Measurements from ENCODE around the gene EIF3J.

DNA sequence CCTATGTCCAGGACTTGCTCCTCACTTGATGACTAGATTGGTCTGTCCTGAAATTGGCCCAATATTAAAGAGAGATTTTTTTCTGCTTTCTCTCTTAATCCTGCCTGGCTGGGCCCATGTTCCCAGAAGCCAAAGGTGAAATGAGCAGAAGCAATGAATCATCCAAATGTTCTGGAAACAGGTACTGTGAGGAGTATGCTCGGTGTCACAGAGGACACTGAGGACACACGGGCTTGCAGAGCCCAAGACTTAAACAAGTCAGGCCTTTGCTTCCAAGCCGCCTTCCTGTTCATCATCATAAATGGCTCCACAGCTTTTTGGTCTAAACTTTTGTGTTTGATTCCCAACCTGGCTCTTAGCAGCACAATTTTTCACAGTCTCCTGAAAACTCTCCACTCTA lies 31.4 kb downstream of the EIF3J start:
- TF ChIP-seq, protein P1, sequence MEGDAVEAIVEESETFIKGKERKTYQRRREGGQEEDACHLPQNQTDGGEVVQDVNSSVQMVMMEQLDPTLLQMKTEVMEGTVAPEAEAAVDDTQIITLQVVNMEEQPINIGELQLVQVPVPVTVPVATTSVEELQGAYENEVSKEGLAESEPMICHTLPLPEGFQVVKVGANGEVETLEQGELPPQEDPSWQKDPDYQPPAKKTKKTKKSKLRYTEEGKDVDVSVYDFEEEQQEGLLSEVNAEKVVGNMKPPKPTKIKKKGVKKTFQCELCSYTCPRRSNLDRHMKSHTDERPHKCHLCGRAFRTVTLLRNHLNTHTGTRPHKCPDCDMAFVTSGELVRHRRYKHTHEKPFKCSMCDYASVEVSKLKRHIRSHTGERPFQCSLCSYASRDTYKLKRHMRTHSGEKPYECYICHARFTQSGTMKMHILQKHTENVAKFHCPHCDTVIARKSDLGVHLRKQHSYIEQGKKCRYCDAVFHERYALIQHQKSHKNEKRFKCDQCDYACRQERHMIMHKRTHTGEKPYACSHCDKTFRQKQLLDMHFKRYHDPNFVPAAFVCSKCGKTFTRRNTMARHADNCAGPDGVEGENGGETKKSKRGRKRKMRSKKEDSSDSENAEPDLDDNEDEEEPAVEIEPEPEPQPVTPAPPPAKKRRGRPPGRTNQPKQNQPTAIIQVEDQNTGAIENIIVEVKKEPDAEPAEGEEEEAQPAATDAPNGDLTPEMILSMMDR (IDR thresholded peaks at IDR 0.05 in 2 of 3, conservative IDR thresholded peaks at IDR 0.05 in 1 of 3; ENCODE audit: control insufficient read depth in 2 of 3, extremely low read depth in 1 of 3, insufficient read depth in 1 of 3, low read depth in 3 of 3, low read length in 3 of 3): no peak
- TF ChIP-seq PAX8 (IDR thresholded peaks at IDR 0.05): no peak
- no peak for TF ChIP-seq POLR2AphosphoS5 (IDR thresholded peaks at IDR 0.05; ENCODE audit: low read length)
- no peak for TF ChIP-seq NRF1 (conservative IDR thresholded peaks at IDR 0.05; ENCODE audit: low read depth, low read length)
- TF ChIP-seq, protein P2, sequence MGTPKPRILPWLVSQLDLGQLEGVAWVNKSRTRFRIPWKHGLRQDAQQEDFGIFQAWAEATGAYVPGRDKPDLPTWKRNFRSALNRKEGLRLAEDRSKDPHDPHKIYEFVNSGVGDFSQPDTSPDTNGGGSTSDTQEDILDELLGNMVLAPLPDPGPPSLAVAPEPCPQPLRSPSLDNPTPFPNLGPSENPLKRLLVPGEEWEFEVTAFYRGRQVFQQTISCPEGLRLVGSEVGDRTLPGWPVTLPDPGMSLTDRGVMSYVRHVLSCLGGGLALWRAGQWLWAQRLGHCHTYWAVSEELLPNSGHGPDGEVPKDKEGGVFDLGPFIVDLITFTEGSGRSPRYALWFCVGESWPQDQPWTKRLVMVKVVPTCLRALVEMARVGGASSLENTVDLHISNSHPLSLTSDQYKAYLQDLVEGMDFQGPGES (IDR thresholded peaks at IDR 0.05): no peak
- TF ChIP-seq, protein P3, sequence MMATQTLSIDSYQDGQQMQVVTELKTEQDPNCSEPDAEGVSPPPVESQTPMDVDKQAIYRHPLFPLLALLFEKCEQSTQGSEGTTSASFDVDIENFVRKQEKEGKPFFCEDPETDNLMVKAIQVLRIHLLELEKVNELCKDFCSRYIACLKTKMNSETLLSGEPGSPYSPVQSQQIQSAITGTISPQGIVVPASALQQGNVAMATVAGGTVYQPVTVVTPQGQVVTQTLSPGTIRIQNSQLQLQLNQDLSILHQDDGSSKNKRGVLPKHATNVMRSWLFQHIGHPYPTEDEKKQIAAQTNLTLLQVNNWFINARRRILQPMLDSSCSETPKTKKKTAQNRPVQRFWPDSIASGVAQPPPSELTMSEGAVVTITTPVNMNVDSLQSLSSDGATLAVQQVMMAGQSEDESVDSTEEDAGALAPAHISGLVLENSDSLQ (IDR thresholded peaks at IDR 0.05): no peak
- TF ChIP-seq DPF2 (IDR thresholded peaks at IDR 0.05): no peak
- no peak; the same call in 1 of the 2 replicates for TF ChIP-seq POLR2A (IDR thresholded peaks at IDR 0.05; ENCODE audit: low read depth, low read length)
- TF ChIP-seq, protein P4, sequence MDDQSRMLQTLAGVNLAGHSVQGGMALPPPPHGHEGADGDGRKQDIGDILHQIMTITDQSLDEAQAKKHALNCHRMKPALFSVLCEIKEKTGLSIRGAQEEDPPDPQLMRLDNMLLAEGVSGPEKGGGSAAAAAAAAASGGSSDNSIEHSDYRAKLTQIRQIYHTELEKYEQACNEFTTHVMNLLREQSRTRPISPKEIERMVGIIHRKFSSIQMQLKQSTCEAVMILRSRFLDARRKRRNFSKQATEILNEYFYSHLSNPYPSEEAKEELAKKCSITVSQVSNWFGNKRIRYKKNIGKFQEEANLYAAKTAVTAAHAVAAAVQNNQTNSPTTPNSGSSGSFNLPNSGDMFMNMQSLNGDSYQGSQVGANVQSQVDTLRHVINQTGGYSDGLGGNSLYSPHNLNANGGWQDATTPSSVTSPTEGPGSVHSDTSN (IDR thresholded peaks at IDR 0.05; ENCODE audit: insufficient replicate concordance, low read depth, low read length): no peak
- no peak for TF ChIP-seq SREBF2 (IDR thresholded peaks at IDR 0.05; ENCODE audit: low read length)
- TF ChIP-seq MEF2A (IDR thresholded peaks at IDR 0.05; ENCODE audit: insufficient read depth, low read depth, low read length): no peak

All from GM12878 (cell line).